HG02759 (cell line): ENCODE results near the gene HIKESHI.
"Not testable (repeated sequence)": the region's sequence is repeated elsewhere in the genome, so short reads cannot be mapped to it uniquely, and the experiment has no call there.

Source experiments
- ATAC-seq: cut with Tn5 transposase; IDR thresholded peaks from one replicate; pipeline ENCODE4 v1.9.1; 2021; ENCODE audit warnings: mild to moderate bottlenecking, moderate library complexity; ENCODE audit not compliant: unreplicated experiment

The HIKESHI gene

GRCh38 chr11:86302092-86302793 lies at the start of gene HIKESHI:
TSS of gene HIKESHI (plus strand) at chr11:86302240. CDS start at chr11:86302449, 209 bp downstream.
- peak; percentile 99 for ATAC-seq

- ATAC-seq: peak; percentile 92
These were observed 46.1 kb upstream of the HIKESHI start for GRCh38 chr11:86255896-86256295.

- no peak for ATAC-seq
These were observed 45.4 kb upstream of the HIKESHI start for GRCh38 chr11:86256608-86257007.

- ATAC-seq: no peak
These were observed 44.6 kb upstream of the HIKESHI start for GRCh38 chr11:86257446-86257845.

- no peak for ATAC-seq
These were observed 42.3 kb upstream of the HIKESHI start for GRCh38 chr11:86259730-86260129.

- ATAC-seq: no peak
These were observed 40.7 kb upstream of the HIKESHI start for GRCh38 chr11:86261328-86261727.

- no peak for ATAC-seq
These were observed 39.7 kb upstream of the HIKESHI start for GRCh38 chr11:86262387-86262786.

GRCh38 chr11:86264649-86265048 lies 37.4 kb upstream of the HIKESHI start:
- no peak for ATAC-seq

GRCh38 chr11:86265194-86265593 lies 36.8 kb upstream of the HIKESHI start:
- ATAC-seq: no peak

- no peak for ATAC-seq
These were observed 32.4 kb upstream of the HIKESHI start for GRCh38 chr11:86269645-86270044.

GRCh38 chr11:86274503-86274902 lies 27.5 kb upstream of the HIKESHI start:
- ATAC-seq: no peak

- no peak for ATAC-seq
These were observed 27.0 kb upstream of the HIKESHI start for GRCh38 chr11:86274999-86275398.

- ATAC-seq: no peak
These were observed 26.3 kb upstream of the HIKESHI start for GRCh38 chr11:86275493-86276370.

- no peak for ATAC-seq
These were observed 24.3 kb upstream of the HIKESHI start for GRCh38 chr11:86277741-86278140.

- ATAC-seq: no peak
These were observed 23.8 kb upstream of the HIKESHI start for GRCh38 chr11:86278226-86278625.

GRCh38 chr11:86279747-86280146 lies 22.3 kb upstream of the HIKESHI start:
- no peak for ATAC-seq

GRCh38 chr11:86287468-86287796 lies 14.6 kb upstream of the HIKESHI start:
- ATAC-seq: no peak

GRCh38 chr11:86288776-86289507 lies 13.1 kb upstream of the HIKESHI start:
- ATAC-seq: no peak

GRCh38 chr11:86289508-86290280 lies 12.3 kb upstream of the HIKESHI start:
- not testable (repeated sequence) for ATAC-seq

GRCh38 chr11:86291466-86292262 lies 10.4 kb upstream of the HIKESHI start:
- no peak for ATAC-seq
